Naive thymus-derived CD4-positive, alpha-beta T cell (primary cell): Measurements from ENCODE around the gene VPS26A. TPM values are rescaled to one million over a fixed set of nuclear protein-coding genes. Genes with fewer than 3 reads are reported as not detected.
A peak's percentile ranks its signal among the peaks of the same experiment; 100 is the strongest.

Experiments
- ATAC-seq: fragments of 150-1000 bp; cut with Tn5 transposase; 2 replicates; pipeline ENCODE4 v1.10.0; 2021; ENCODE audit warnings: mild to moderate bottlenecking, moderate library complexity
- CTCF ChIA-PET: fragments of 350-600 bp; sonication (Branson Sonifier 250); formaldehyde crosslinking; loops from one replicate; lab custom pipeline; 2021; ENCODE audit warnings: antibody characterized with exemption; lab: Charles Lee
- POLR2A ChIA-PET: fragments of 350-600 bp; sonication (Branson Sonifier 250); formaldehyde crosslinking; loops from one replicate; lab custom pipeline; 2021; ENCODE audit warnings: antibody characterized with exemption, inconsistent platforms; lab: Charles Lee
- DNase-seq, 9 donors: peaks; one replicate each; pipeline versions ENCODE4 v3.0.0 to v3.0.0-alpha.2; 2020 to 2022; ENCODE audit warnings: mixed read lengths in 1 of 9
- H3K27ac ChIP-seq: one replicate; pipeline ENCODE4 v1.7.0; 2013; ENCODE audit warnings: mild to moderate bottlenecking, low read depth, low read length, moderate library complexity
- H3K27me3 ChIP-seq, 2 donors: one replicate each; pipeline ENCODE4 v1.7.0; 2013; ENCODE audit warnings: low read length in 2 of 2, mild to moderate bottlenecking in 2 of 2, moderate library complexity in 2 of 2; ENCODE audit not compliant: control insufficient read depth in 2 of 2, insufficient read depth in 2 of 2
- H3K36me3 ChIP-seq, 3 experiments: 1 replicate in 2 of 3; 2 replicates in 1 of 3; pipeline ENCODE4 v1.7.0; 2013; ENCODE audit warnings: low read length in 3 of 3, mild to moderate bottlenecking in 3 of 3, moderate library complexity in 1 of 3; ENCODE audit not compliant: insufficient read depth in 3 of 3, control insufficient read depth in 2 of 3
- H3K4me1 ChIP-seq, 2 donors: one replicate each; pipeline ENCODE4 v1.7.0; 2013; ENCODE audit warnings: low read length in 2 of 2, mild to moderate bottlenecking in 2 of 2, moderate library complexity in 1 of 2; ENCODE audit not compliant: control insufficient read depth in 2 of 2, insufficient read depth in 2 of 2
- H3K4me3 ChIP-seq: 2 replicates; pipeline ENCODE4 v1.7.0; 2013; ENCODE audit warnings: mild to moderate bottlenecking, low read length
- H3K9me3 ChIP-seq, 3 experiments: 1 replicate in 2 of 3; 2 replicates in 1 of 3; pipeline ENCODE4 v1.7.0; 2013; ENCODE audit warnings: low read length in 3 of 3; ENCODE audit not compliant: control insufficient read depth in 2 of 3
- H3K27ac Mint-ChIP-seq, 9 donors: one replicate each; pipeline ENCODE4 v1.8.0; 2020 to 2022; ENCODE audit warnings: mixed read lengths in 9 of 9, mild to moderate bottlenecking in 8 of 9, moderate library complexity in 5 of 9, inconsistent platforms in 2 of 9
- H3K27me3 Mint-ChIP-seq, 5 donors: one replicate each; pipeline ENCODE4 v1.8.0; 2021 to 2022; ENCODE audit warnings: mixed read lengths in 5 of 5, mild to moderate bottlenecking in 1 of 5
- H3K36me3 Mint-ChIP-seq, 5 donors: one replicate each; pipeline ENCODE4 v1.8.0; 2020 to 2022; ENCODE audit warnings: mixed read lengths in 5 of 5, mild to moderate bottlenecking in 3 of 5, inconsistent platforms in 1 of 5
- H3K4me1 Mint-ChIP-seq, 7 donors: one replicate each; pipeline ENCODE4 v1.8.0; 2020 to 2022; ENCODE audit warnings: mixed read lengths in 7 of 7, mild to moderate bottlenecking in 3 of 7, inconsistent platforms in 1 of 7
- H3K4me3 Mint-ChIP-seq, 10 donors: one replicate each; pipeline ENCODE4 v1.8.0; 2020 to 2022; ENCODE audit warnings: mild to moderate bottlenecking in 10 of 10, mixed read lengths in 10 of 10, moderate library complexity in 6 of 10, inconsistent platforms in 2 of 10
- H3K9me3 Mint-ChIP-seq, 11 donors: one replicate each; pipeline ENCODE4 v1.8.0; 2020 to 2022; ENCODE audit warnings: mixed read lengths in 11 of 11, mild to moderate bottlenecking in 4 of 11, inconsistent platforms in 1 of 11, moderate library complexity in 1 of 11
- intact Hi-C, 2 donors: fragments of 100-400 bp; cut with micrococcal nuclease; formaldehyde crosslinking; loops; one replicate each; pipeline ENCODE4 v1.15.1; 2023
- polyA plus RNA-seq, 2 donors: library from polyadenylated mRNA; unstranded; fragments of 300-500 nt; fragmentation: Illumina TruSeq; gene quantifications; one replicate each; pipeline ENCODE4 v1.2.3, GENCODE V29; 2021
- total RNA-seq, 6 experiments: library from RNA in 5 of 6; stranded (reverse) in 5 of 6; gene quantifications; 1 replicate in 5 of 6; 2 replicates in 1 of 6; pipeline ENCODE4 v1.2.3 and lab custom pipeline; 2021 to 2026

Gene VPS26A
- total and polyA plus RNA-seq, 7 experiments from 2014 or later = 25.5 to 35.0 (median 29.1) TPM

GRCh38 chr10:69087590-69088470 is 36.1 kb upstream of the VPS26A start, which contains the start of gene SRGN:
Gene SRGN (plus strand): TSS chr10:69088103. CDS start chr10:69088158, 55 bp downstream.
- Histone ChIP-seq H3K27ac (peak within 1 kb of the TSS; percentile 97), H3K4me3 (peak within 1 kb of the TSS; percentile 84), H3K36me3 (no peaks in the 10 kb centered on the region), H3K9me3 (no peaks in the 10 kb centered on the region), H3K4me1 (peaks cover 28 to 46% of the 10 kb centered on the region in 2 donors), H3K27me3 (no peaks in the 10 kb centered on the region)
- DNase-seq (peak; percentile 54 to 94 (median 87)), ATAC-seq (peak; percentile 76)
- ChIA-PET POLR2A (interaction anchor here (0.5 to 3.4 kb wide), 15 partner anchors 8 to 535 kb away, joined by 3 to 24 read pairs (median 3); partner anchors contain the start of gene KIFBP), CTCF (interaction anchor here (0.8 to 2.3 kb wide), 3 partner anchors 25 to 83 kb away, joined by 3 to 5 read pairs (median 3); no protein-coding TSS in a partner anchor)
- peaks cover 25 to 66% (median 58%) of the 10 kb centered on the region in 7 donors for H3K4me1 Mint-ChIP-seq
- peak within 1 kb of the TSS; percentile 93 to 99 (median 98) for H3K27ac Mint-ChIP-seq
- no peaks in the 10 kb centered on the region for H3K9me3 Mint-ChIP-seq
- intact Hi-C loops = loop anchor here (1.0 to 2.0 kb wide), 10 partner anchors 23 to 757 kb away; partner anchors contain the start of genes CCAR1 (in 1 of the 2), DDX21 (in 1 of the 2), DDX50 (in 1 of the 2) and HNRNPH3 (in 1 of the 2)
- H3K36me3 Mint-ChIP-seq = peaks cover 0 to 26% (median 0%) of the 10 kb centered on the region in 5 donors
- peak within 1 kb of the TSS; percentile 85 to 95 (median 93) for H3K4me3 Mint-ChIP-seq
- no peaks in the 10 kb centered on the region for H3K27me3 Mint-ChIP-seq

- ChIA-PET CTCF (interaction anchor here (2.3 kb wide), 1 partner anchor 44 kb away, joined by 5 read pairs; no protein-coding TSS in a partner anchor), POLR2A (interaction anchor here (0.6 to 3.4 kb wide), 8 partner anchors 9 to 535 kb away, joined by 3 to 24 read pairs (median 4); partner anchors contain the start of gene KIFBP)
- DNase-seq (peak in 5 of 9 donors; percentile 13 to 41 (median 36)), ATAC-seq (no peak)
- H3K27me3 ChIP-seq = no peaks in the 10 kb centered on the region
- Mint-ChIP-seq H3K27ac (peak overlapping the region; percentile 93 to 99 (median 98)), H3K36me3 (peaks cover 0 to 28% (median 2%) of the 10 kb centered on the region in 5 donors), H3K4me1 (peaks cover 31 to 72% (median 64%) of the 10 kb centered on the region in 7 donors), H3K27me3 (no peaks in the 10 kb centered on the region), H3K4me3 (peak overlapping the region; percentile 85 to 95 (median 93)), H3K9me3 (no peaks in the 10 kb centered on the region)
- H3K4me1 ChIP-seq = peaks cover 33 to 49% of the 10 kb centered on the region in 2 donors
- H3K4me3 ChIP-seq = peak overlapping the region; percentile 84
- intact Hi-C loops = loop anchor here (1.0 to 2.0 kb wide), 7 partner anchors 24 to 758 kb away; partner anchors contain the start of genes CCAR1 (in 1 of the 2), DDX21 (in 1 of the 2), DDX50 (in 1 of the 2) and KIFBP (in 1 of the 2)
- H3K36me3 ChIP-seq = no peaks in the 10 kb centered on the region
- H3K9me3 ChIP-seq = no peaks in the 10 kb centered on the region
- peak overlapping the region; percentile 97 for H3K27ac ChIP-seq
Measured at GRCh38 chr10:69088471-69088769, 35.6 kb upstream of the VPS26A start.

- peak; percentile 15 for ATAC-seq
Measured at GRCh38 chr10:69088801-69089501, 35.0 kb upstream of the VPS26A start.

GRCh38 chr10:69089638-69090599 is 34.1 kb upstream of the VPS26A start:
- Mint-ChIP-seq H3K27ac (peak overlapping the region; percentile 93 to 99 (median 98)), H3K36me3 (peaks cover 0 to 29% (median 4%) of the 10 kb centered on the region in 5 donors), H3K4me3 (peak overlapping the region; percentile 85 to 95 (median 91)), H3K9me3 (no peaks in the 10 kb centered on the region), H3K4me1 (peaks cover 34 to 76% (median 66%) of the 10 kb centered on the region in 7 donors), H3K27me3 (no peaks in the 10 kb centered on the region)
- ChIA-PET POLR2A (interaction anchor here (0.6 to 5.7 kb wide), 9 partner anchors 25 to 112 kb away, joined by 3 to 49 read pairs (median 4); no protein-coding TSS in a partner anchor), CTCF (interaction anchor here (0.6 to 7.9 kb wide), 4 partner anchors 75 to 134 kb away, joined by 3 to 186 read pairs (median 3); partner anchors contain the start of gene DDX21)
- H3K4me1 ChIP-seq = peaks cover 33 to 49% of the 10 kb centered on the region in 2 donors
- H3K27ac ChIP-seq = peak overlapping the region; percentile 97
- H3K9me3 ChIP-seq = no peaks in the 10 kb centered on the region
- DNase-seq = peak; percentile 47 to 92 (median 82)
- intact Hi-C loops = loop anchor here (1.0 to 5.0 kb wide), 9 partner anchors 25 to 759 kb away; partner anchors contain the start of genes DDX50 (in 2 of the 2) and SUPV3L1 (in 1 of the 2)
- H3K4me3 ChIP-seq = peak overlapping the region; percentile 84
- ATAC-seq = peak; percentile 79
- no peaks in the 10 kb centered on the region for H3K36me3 ChIP-seq
- no peaks in the 10 kb centered on the region for H3K27me3 ChIP-seq

More at GRCh38 chr10:69088801-69089501, 35.0 kb upstream of the VPS26A start:
- Mint-ChIP-seq H3K9me3 (no peaks in the 10 kb centered on the region), H3K36me3 (peaks cover 0 to 29% (median 4%) of the 10 kb centered on the region in 5 donors), H3K27ac (peak overlapping the region; percentile 93 to 99 (median 98)), H3K4me1 (peaks cover 34 to 74% (median 67%) of the 10 kb centered on the region in 7 donors), H3K4me3 (peak overlapping the region; percentile 85 to 95 (median 93)), H3K27me3 (no peaks in the 10 kb centered on the region)
- H3K4me3 ChIP-seq = peak overlapping the region; percentile 84
- ChIA-PET POLR2A (interaction anchor here (0.6 to 3.4 kb wide), 7 partner anchors 8 to 101 kb away, joined by 3 to 24 read pairs (median 5); partner anchors contain the start of gene KIFBP), CTCF (interaction anchor here (2.3 kb wide), 1 partner anchor 45 kb away, joined by 5 read pairs; no protein-coding TSS in a partner anchor)
- peak in 7 of 9 donors; percentile 65 to 91 (median 83) for DNase-seq
- H3K9me3 ChIP-seq = no peaks in the 10 kb centered on the region
- H3K27me3 ChIP-seq = no peaks in the 10 kb centered on the region
- H3K4me1 ChIP-seq = peaks cover 33 to 49% of the 10 kb centered on the region in 2 donors
- peak overlapping the region; percentile 97 for H3K27ac ChIP-seq
- no peaks in the 10 kb centered on the region for H3K36me3 ChIP-seq
- intact Hi-C loops = loop anchor here (1.0 to 2.0 kb wide), 8 partner anchors 24 to 758 kb away; partner anchors contain the start of genes CCAR1 (in 1 of the 2), DDX21 (in 1 of the 2), DDX50 (in 1 of the 2) and KIFBP (in 1 of the 2)

GRCh38 chr10:69090685-69091084 is 33.3 kb upstream of the VPS26A start:
- intact Hi-C loops = loop anchor here (1.0 to 5.0 kb wide), 5 partner anchors 45 to 417 kb away; partner anchors contain the start of genes DDX50 (in 1 of the 2) and SUPV3L1 (in 1 of the 2)
- Mint-ChIP-seq H3K4me3 (peak overlapping the region; percentile 85 to 95 (median 91)), H3K9me3 (no peaks in the 10 kb centered on the region), H3K27ac (peak overlapping the region; percentile 93 to 99 (median 98)), H3K36me3 (peaks cover 0 to 29% (median 4%) of the 10 kb centered on the region in 5 donors), H3K4me1 (peaks cover 28 to 77% (median 63%) of the 10 kb centered on the region in 7 donors), H3K27me3 (no peaks in the 10 kb centered on the region)
- DNase-seq (no peak), ATAC-seq (no peak)
- H3K27ac ChIP-seq = peak overlapping the region; percentile 97
- POLR2A ChIA-PET = interaction anchor here (0.8 to 5.7 kb wide), 4 partner anchors 28 to 134 kb away, joined by 3 to 49 read pairs (median 8); partner anchors contain the start of gene DDX21
- peaks cover 33 to 49% of the 10 kb centered on the region in 2 donors for H3K4me1 ChIP-seq
- H3K4me3 ChIP-seq = peak overlapping the region; percentile 84
- CTCF ChIA-PET = interaction anchor here (0.7 to 7.9 kb wide), 4 partner anchors 8 to 1312 kb away, joined by 3 to 186 read pairs (median 3); partner anchors contain the start of gene DDX21
- no peaks in the 10 kb centered on the region for H3K9me3 ChIP-seq
- H3K27me3 ChIP-seq = no peaks in the 10 kb centered on the region
- H3K36me3 ChIP-seq = no peaks in the 10 kb centered on the region
